K562 (cell line): ENCODE measurements around the gene RALY. TPM values are rescaled to one million over a fixed set of nuclear protein-coding genes. Genes with fewer than 3 reads are reported as not detected.

Experiments used
- CHD1 ChIP-seq: fragments of 200-600 bp; sonication (generic); IDR thresholded peaks from one replicate; pipeline ENCODE4 v1.6.1; 2012; ENCODE audit warnings: mild to moderate bottlenecking, moderate library complexity, low read length, inconsistent platforms
- DMBX1 ChIP-seq: fragments of 250-450 bp; sonication (Bioruptor Pico); IDR thresholded peaks from 2 replicates; pipeline ENCODE4 v1.8.0; 2022; ENCODE audit warnings: inconsistent platforms, mild to moderate bottlenecking, moderate library complexity, borderline replicate concordance
- EP400 ChIP-seq: fragments of 450-650 bp; IDR thresholded peaks from 2 replicates; pipeline ENCODE4 v1.6.1; 2017; ENCODE audit warnings: antibody characterized with exemption, mild to moderate bottlenecking, moderate library complexity
- ESRRA ChIP-seq: fragments of 450-650 bp; IDR thresholded peaks from 2 replicates; pipeline ENCODE4 v1.6.1; 2014; ENCODE audit warnings: low read depth, mild to moderate bottlenecking, moderate library complexity, borderline replicate concordance
- FOXA3 ChIP-seq, 2 experiments: fragments of 450-650 bp in 1 of 2; sonication (generic) in 1 of 2; formaldehyde crosslinking; IDR thresholded peaks in 1 of 2; conservative IDR thresholded peaks in 1 of 2; 2 replicates each; pipeline versions ENCODE4 v1.4.0 to v1.8.0; 2020 to 2022; ENCODE audit warnings: mild to moderate bottlenecking in 2 of 2, missing genetic modification reagents in 1 of 2
- HCFC1 ChIP-seq: IDR thresholded peaks from 2 replicates; pipeline ENCODE4 v1.6.1; 2012; ENCODE audit warnings: low read depth, low read length, improper control_type of control experiment
- HDAC2 ChIP-seq: fragments of 450-650 bp; IDR thresholded peaks from 2 replicates; pipeline ENCODE4 v1.6.1; 2016; ENCODE audit warnings: mild to moderate bottlenecking
- KLF16 ChIP-seq: IDR thresholded peaks from 2 replicates; pipeline ENCODE4 v1.6.1; 2016; ENCODE audit warnings: antibody characterized with exemption
- MED1 ChIP-seq: sonication (generic); formaldehyde crosslinking; IDR thresholded peaks from 2 replicates; pipeline ENCODE4 v1.8.1; 2023; ENCODE audit warnings: missing genetic modification reagents, borderline replicate concordance
- NR2C1 ChIP-seq, 2 experiments: fragments of 450-650 bp; IDR thresholded peaks; 2 replicates each; pipeline ENCODE4 v1.6.1; 2017; ENCODE audit warnings: mild to moderate bottlenecking in 2 of 2, antibody characterized with exemption in 1 of 2, inconsistent platforms in 1 of 2, missing compliant biosample characterization in 1 of 2, missing genetic modification characterization in 1 of 2
- PRMT5 ChIP-seq: sonication (generic); formaldehyde crosslinking; IDR thresholded peaks from 2 replicates; pipeline ENCODE4 v1.5.0; 2020; ENCODE audit warnings: missing genetic modification reagents
- SMAD1 ChIP-seq: fragments of 150-350 bp; IDR thresholded peaks from 2 replicates; pipeline ENCODE4 v1.6.1; 2014; ENCODE audit warnings: low read length, low read depth; ENCODE audit not compliant: partially characterized antibody
- XRCC3 ChIP-seq: fragments of 450-650 bp; IDR thresholded peaks from 2 replicates; pipeline ENCODE4 v1.6.1; 2017; ENCODE audit warnings: mild to moderate bottlenecking, moderate library complexity
- ZNF134 ChIP-seq: fragments of 250-450 bp; sonication (Bioruptor Pico); conservative IDR thresholded peaks from 2 replicates; pipeline ENCODE4 v1.4.0; 2020
- ZNF197 ChIP-seq: fragments of 200-800 bp; sonication (Bioruptor generic); IDR thresholded peaks from 2 replicates; pipeline ENCODE4 v1.6.1; 2016; ENCODE audit warnings: low read depth, missing genetic modification characterization, missing compliant biosample characterization
- polyA plus RNA-seq, 8 experiments: library from polyadenylated mRNA; depleted of rRNA in 4 of 8; stranded (reverse) in 5 of 8; unstranded in 3 of 8; fragments of >200 nt; fragmentation: Nextera tagmentation in 2 of 8; fragmentation: Illumina TruSeq in 1 of 8; extraction: Ambion mirVana in 2 of 8; extraction: Trizol in 1 of 8; gene quantifications; 2 replicates each; pipeline versions ENCODE4 v1.2.1 to v1.2.3, GENCODE V29; 2011 to 2014; ENCODE audit warnings: inconsistent platforms in 1 of 8, missing spikeins in 1 of 8
- total RNA-seq, 7 experiments: library from RNA; depleted of rRNA in 6 of 7; stranded (reverse); fragments of >200 nt in 6 of 7; fragmentation: Illumina TruSeq in 2 of 7; extraction: Trizol in 2 of 7; gene quantifications; 2 replicates each; pipeline versions ENCODE4 v1.2.1 to v1.2.3, GENCODE V29; 2011 to 2021; ENCODE audit warnings: low replicate concordance in 1 of 7
- TF ChIP-seq, protein P1 (sequence below): fragments of 450-650 bp; IDR thresholded peaks from 2 replicates; pipeline ENCODE4 v1.6.1; 2017; ENCODE audit warnings: antibody characterized with exemption, mild to moderate bottlenecking
- TF ChIP-seq, protein P2 (sequence below), 2 experiments: IDR thresholded peaks in 1 of 2; conservative IDR thresholded peaks in 1 of 2; 2 replicates each; pipeline ENCODE4 v1.6.1; 2016; ENCODE audit warnings: low read depth in 2 of 2, mild to moderate bottlenecking in 1 of 2, missing compliant biosample characterization in 1 of 2, missing genetic modification characterization in 1 of 2, moderate library complexity in 1 of 2
- TF ChIP-seq, protein P3 (sequence below): fragments of 450-650 bp; IDR thresholded peaks from 2 replicates; pipeline ENCODE4 v1.6.1; 2017; ENCODE audit warnings: mild to moderate bottlenecking, moderate library complexity

Gene RALY
- total and polyA plus RNA-seq, 9 of the 15 experiments (the other 6 are each of a cell fraction or from before 2014, with no cell fraction given) = 0.80 to 207 (median 128) TPM

DNA sequence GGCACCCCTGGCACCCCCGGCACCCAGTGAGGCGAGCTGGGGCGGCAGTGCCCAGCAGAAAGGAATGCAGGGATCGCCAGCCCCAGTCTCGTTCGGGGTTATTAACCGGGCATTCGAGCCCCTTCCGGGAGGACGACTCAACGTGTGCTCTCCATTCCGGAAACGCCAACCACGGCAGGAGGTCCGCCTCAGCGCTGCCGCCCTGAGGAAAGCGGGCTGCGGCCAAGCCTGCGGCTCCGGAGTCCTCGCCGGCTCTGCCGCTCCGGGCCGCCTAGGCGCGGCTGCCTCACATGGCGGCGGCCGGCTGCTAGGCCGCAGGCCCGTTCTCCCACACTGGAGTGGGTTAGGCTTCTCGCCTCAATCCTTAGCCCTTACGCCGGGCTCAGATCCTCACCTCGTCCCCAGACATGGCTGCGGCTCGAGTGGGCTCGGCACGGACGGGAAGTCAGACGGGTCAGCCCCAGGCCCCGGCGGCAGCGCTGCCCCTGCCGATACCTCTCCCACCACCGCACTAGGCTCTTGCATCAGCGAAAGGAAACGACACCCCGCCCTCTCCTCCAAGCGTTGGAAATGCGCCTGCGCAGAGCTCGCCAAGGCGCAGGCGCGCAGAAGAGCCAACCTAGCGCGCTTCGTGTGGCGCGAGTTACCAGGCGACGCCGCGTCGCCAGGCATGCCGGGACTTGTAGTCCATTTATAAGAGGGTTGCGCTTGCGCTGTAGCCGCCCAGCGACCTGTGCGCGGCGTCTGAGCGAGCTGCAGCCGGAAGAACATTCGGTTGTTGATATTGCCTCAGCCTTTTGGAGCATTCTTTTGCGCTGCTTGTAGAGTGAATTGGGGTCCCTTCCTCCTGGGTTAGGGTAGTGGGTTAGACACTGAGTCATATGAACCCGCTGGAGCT lies 118.2 kb downstream of the RALY start, which contains the start of gene EIF2S2 (continued):
- TF ChIP-seq ZNF197 (CRISPR knock-in tag) = peak; percentile 83
- no peak for TF ChIP-seq DMBX1
- TF ChIP-seq HCFC1 = peak; percentile 100
- TF ChIP-seq, protein P1, sequence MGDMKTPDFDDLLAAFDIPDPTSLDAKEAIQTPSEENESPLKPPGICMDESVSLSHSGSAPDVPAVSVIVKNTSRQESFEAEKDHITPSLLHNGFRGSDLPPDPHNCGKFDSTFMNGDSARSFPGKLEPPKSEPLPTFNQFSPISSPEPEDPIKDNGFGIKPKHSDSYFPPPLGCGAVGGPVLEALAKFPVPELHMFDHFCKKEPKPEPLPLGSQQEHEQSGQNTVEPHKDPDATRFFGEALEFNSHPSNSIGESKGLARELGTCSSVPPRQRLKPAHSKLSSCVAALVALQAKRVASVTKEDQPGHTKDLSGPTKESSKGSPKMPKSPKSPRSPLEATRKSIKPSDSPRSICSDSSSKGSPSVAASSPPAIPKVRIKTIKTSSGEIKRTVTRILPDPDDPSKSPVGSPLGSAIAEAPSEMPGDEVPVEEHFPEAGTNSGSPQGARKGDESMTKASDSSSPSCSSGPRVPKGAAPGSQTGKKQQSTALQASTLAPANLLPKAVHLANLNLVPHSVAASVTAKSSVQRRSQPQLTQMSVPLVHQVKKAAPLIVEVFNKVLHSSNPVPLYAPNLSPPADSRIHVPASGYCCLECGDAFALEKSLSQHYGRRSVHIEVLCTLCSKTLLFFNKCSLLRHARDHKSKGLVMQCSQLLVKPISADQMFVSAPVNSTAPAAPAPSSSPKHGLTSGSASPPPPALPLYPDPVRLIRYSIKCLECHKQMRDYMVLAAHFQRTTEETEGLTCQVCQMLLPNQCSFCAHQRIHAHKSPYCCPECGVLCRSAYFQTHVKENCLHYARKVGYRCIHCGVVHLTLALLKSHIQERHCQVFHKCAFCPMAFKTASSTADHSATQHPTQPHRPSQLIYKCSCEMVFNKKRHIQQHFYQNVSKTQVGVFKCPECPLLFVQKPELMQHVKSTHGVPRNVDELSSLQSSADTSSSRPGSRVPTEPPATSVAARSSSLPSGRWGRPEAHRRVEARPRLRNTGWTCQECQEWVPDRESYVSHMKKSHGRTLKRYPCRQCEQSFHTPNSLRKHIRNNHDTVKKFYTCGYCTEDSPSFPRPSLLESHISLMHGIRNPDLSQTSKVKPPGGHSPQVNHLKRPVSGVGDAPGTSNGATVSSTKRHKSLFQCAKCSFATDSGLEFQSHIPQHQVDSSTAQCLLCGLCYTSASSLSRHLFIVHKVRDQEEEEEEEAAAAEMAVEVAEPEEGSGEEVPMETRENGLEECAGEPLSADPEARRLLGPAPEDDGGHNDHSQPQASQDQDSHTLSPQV = no peak
- peak; percentile 68 for TF ChIP-seq CHD1
- TF ChIP-seq, protein P2, sequence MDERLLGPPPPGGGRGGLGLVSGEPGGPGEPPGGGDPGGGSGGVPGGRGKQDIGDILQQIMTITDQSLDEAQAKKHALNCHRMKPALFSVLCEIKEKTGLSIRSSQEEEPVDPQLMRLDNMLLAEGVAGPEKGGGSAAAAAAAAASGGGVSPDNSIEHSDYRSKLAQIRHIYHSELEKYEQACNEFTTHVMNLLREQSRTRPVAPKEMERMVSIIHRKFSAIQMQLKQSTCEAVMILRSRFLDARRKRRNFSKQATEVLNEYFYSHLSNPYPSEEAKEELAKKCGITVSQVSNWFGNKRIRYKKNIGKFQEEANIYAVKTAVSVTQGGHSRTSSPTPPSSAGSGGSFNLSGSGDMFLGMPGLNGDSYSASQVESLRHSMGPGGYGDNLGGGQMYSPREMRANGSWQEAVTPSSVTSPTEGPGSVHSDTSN (CRISPR knock-in tag; IDR thresholded peaks at IDR 0.05; ENCODE audit: low read depth) = no peak
- TF ChIP-seq, protein P2 (tag; conservative IDR thresholded peaks at IDR 0.05; ENCODE audit: low read depth) = no peak
- TF ChIP-seq, protein P3, sequence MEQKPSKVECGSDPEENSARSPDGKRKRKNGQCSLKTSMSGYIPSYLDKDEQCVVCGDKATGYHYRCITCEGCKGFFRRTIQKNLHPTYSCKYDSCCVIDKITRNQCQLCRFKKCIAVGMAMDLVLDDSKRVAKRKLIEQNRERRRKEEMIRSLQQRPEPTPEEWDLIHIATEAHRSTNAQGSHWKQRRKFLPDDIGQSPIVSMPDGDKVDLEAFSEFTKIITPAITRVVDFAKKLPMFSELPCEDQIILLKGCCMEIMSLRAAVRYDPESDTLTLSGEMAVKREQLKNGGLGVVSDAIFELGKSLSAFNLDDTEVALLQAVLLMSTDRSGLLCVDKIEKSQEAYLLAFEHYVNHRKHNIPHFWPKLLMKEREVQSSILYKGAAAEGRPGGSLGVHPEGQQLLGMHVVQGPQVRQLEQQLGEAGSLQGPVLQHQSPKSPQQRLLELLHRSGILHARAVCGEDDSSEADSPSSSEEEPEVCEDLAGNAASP = no peak
- TF ChIP-seq PRMT5 (CRISPR knock-in tag) = no peak
- TF ChIP-seq EP400 = peak; percentile 100
- no peak for TF ChIP-seq HDAC2
- peak; percentile 57 to 62; a peak in 2 of 4 replicates for TF ChIP-seq FOXA3 (CRISPR knock-in tag; conservative IDR thresholded peaks at IDR 0.05 in 1 of 2, IDR thresholded peaks at IDR 0.05 in 1 of 2)
- TF ChIP-seq XRCC3 = no peak
- TF ChIP-seq KLF16 = no peak
- no peak for TF ChIP-seq MED1 (CRISPR knock-in tag)
- peak; percentile 90 for TF ChIP-seq NR2C1 (IDR thresholded peaks at IDR 0.05)
- peak; percentile 88 for TF ChIP-seq NR2C1 (tag; IDR thresholded peaks at IDR 0.05)
- no peak; the same call in none of the 2 replicates for TF ChIP-seq ESRRA
- TF ChIP-seq ZNF134 (CRISPR knock-in tag) = no peak
- no peak for TF ChIP-seq SMAD1
